Endodermal cell (in vitro differentiated cells): ENCODE data around the gene MRPS21. TPM values are rescaled to one million over a fixed set of nuclear protein-coding genes. Genes with fewer than 3 reads are reported as not detected.

Experiments
- DNase-seq: peaks from one replicate; pipeline ENCODE4 v3.0.0-alpha.2; 2017
- H3K27ac ChIP-seq: 2 replicates; pipeline ENCODE4 v1.5.1; 2013; ENCODE audit warnings: mild to moderate bottlenecking, low read depth, low read length, moderate library complexity
- H3K27me3 ChIP-seq: 2 replicates; pipeline ENCODE4 v1.6.1; 2013; ENCODE audit warnings: mild to moderate bottlenecking, low read length, moderate library complexity; ENCODE audit not compliant: insufficient read depth, control insufficient read depth, poor library complexity, severe bottlenecking
- H3K36me3 ChIP-seq: 2 replicates; pipeline ENCODE4 v1.7.0; 2013; ENCODE audit warnings: mild to moderate bottlenecking, low read length, moderate library complexity; ENCODE audit not compliant: control insufficient read depth, insufficient read depth
- H3K4me1 ChIP-seq: one replicate; pipeline ENCODE4 v1.7.0; 2013; ENCODE audit warnings: low read length; ENCODE audit not compliant: control insufficient read depth, insufficient read depth
- H3K4me3 ChIP-seq: 2 replicates; pipeline ENCODE4 v1.5.1; 2013; ENCODE audit warnings: mild to moderate bottlenecking, low read length, moderate library complexity
- H3K9ac ChIP-seq: 2 replicates; pipeline ENCODE4 v1.6.1; 2013; ENCODE audit warnings: mild to moderate bottlenecking, low read length, moderate library complexity; ENCODE audit not compliant: poor library complexity, severe bottlenecking; ENCODE audit errors: extremely low read depth
- H3K9me3 ChIP-seq: 2 replicates; pipeline ENCODE4 v1.6.1; 2013; ENCODE audit warnings: mild to moderate bottlenecking, low read length, moderate library complexity; ENCODE audit not compliant: control insufficient read depth
- H3K27ac Mint-ChIP-seq: 2 replicates; pipeline ENCODE4 v1.8.0; 2020; ENCODE audit warnings: mixed read lengths
- H3K27me3 Mint-ChIP-seq: 2 replicates; pipeline ENCODE4 v1.8.0; 2021; ENCODE audit warnings: mild to moderate bottlenecking, mixed read lengths; ENCODE audit not compliant: insufficient read depth
- H3K36me3 Mint-ChIP-seq: 2 replicates; pipeline ENCODE4 v1.8.0; 2020; ENCODE audit warnings: low read depth, mixed read lengths
- H3K4me1 Mint-ChIP-seq: 2 replicates; pipeline ENCODE4 v1.8.0; 2020; ENCODE audit warnings: mixed read lengths
- H3K4me3 Mint-ChIP-seq: 2 replicates; pipeline ENCODE4 v1.8.0; 2020; ENCODE audit warnings: mild to moderate bottlenecking, moderate library complexity, mixed read lengths
- H3K9me3 Mint-ChIP-seq: 2 replicates; pipeline ENCODE4 v1.8.0; 2020; ENCODE audit warnings: mild to moderate bottlenecking, mixed read lengths
- CTCF ChIP-seq: fragments of 200-600 bp; sonication (generic); conservative IDR thresholded peaks from 2 replicates; pipeline ENCODE4 v1.5.0; 2021; ENCODE audit warnings: antibody characterized with exemption, mild to moderate bottlenecking
- WGBS, 2 experiments: methylation state at CpG; one replicate each; pipeline versions ENCODE4 v1.1.5 to v1.1.7; 2013; ENCODE audit warnings: missing lambda C conversion rate in 2 of 2, mixed read lengths in 1 of 2; ENCODE audit not compliant: insufficient coverage in 1 of 2, insufficient read length in 1 of 2; 5-methylcytosine and 5-hydroxymethylcytosine counted together
- total RNA-seq, 2 donors: library from RNA; stranded (reverse); fragmentation: NEBNext Ultra II Directional in 1 of 2; extraction: Animal tissue kit (Norgen Biotek cat#: 25700) in 1 of 2; gene quantifications; 2 replicates in 1 of 2; 3 replicates in 1 of 2; pipeline ENCODE4 v1.2.1, GENCODE V29; 2021

Gene MRPS21
- total RNA-seq, 2 donors from 2014 or later = 89.9 to 95.3 TPM

GRCh38 chr1:150256554-150257341 lies 36.9 kb upstream of the MRPS21 start:
- Histone ChIP-seq H3K9ac (peak overlapping the region; percentile 77), H3K27ac (peak overlapping the region; percentile 94), H3K9me3 (no peaks in the 10 kb centered on the region), H3K4me1 (no peaks in the 10 kb centered on the region), H3K27me3 (no peaks in the 10 kb centered on the region), H3K36me3 (no peaks in the 10 kb centered on the region), H3K4me3 (peak overlapping the region; percentile 79)
- Mint-ChIP-seq H3K27ac (peak overlapping the region; percentile 97), H3K36me3 (peaks cover 9% of the 10 kb centered on the region), H3K4me1 (peaks cover 39% of the 10 kb centered on the region), H3K9me3 (peaks cover 2% of the 10 kb centered on the region), H3K27me3 (no peaks in the 10 kb centered on the region), H3K4me3 (peak overlapping the region; percentile 75)
- peak; percentile 85 for DNase-seq
- no peak for TF ChIP-seq CTCF
- 2 to 3% methylated on average over 8 to 14 of the region's 14 CpGs for WGBS, 2 experiments

DNA sequence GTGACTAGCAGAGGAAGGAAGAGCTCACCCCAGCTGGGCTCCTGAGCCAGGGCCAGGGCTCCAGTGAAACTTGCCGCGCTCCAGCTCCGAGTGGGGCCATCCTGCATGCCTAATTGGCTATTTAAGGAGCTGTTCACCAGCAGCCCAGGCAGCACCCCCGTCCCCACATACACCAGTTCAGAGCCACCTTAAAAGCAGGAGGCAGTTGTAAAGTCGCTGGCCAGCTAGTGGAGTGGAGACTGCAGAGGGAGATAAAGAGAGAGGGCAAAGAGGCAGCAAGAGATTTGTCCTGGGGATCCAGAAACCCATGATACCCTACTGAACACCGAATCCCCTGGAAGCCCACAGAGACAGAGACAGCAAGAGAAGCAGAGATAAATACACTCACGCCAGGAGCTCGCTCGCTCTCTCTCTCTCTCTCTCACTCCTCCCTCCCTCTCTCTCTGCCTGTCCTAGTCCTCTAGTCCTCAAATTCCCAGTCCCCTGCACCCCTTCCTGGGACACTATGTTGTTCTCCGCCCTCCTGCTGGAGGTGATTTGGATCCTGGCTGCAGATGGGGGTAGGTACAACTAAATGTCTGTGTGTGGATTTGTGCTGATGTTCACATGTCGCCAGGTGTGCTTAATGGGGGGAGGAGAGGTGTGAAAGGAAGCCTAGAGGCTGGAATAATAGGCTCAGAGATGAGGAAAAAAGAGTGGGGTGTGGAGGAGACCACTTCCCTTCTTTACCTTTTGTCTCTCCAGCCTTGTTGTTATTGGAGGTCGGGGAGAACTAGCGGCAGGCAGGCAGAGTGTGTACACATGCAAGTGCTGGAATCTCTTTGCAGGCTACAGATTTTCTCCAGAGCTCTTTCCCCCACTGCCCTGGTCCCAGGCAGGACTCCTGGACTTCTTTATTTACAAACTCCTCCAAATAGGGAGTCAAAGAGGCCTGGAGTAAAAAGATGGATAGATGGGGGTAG lies 35.8 kb upstream of the MRPS21 start, which contains the start of gene CA14:
TSS of gene CA14 (plus strand) at position 151 of the 962 bp plus-strand sequence. CDS start at position 506, 355 bp downstream.
- Histone ChIP-seq H3K4me1 (peaks cover under 1% of the 10 kb centered on the region), H3K27me3 (no peaks in the 10 kb centered on the region), H3K36me3 (no peaks in the 10 kb centered on the region), H3K27ac (peak within 1 kb of the TSS; percentile 94), H3K9me3 (no peaks in the 10 kb centered on the region), H3K4me3 (peak within 1 kb of the TSS; percentile 79), H3K9ac (peak within 1 kb of the TSS; percentile 77)
- Mint-ChIP-seq H3K9me3 (peaks cover 2% of the 10 kb centered on the region), H3K36me3 (peaks cover 19% of the 10 kb centered on the region), H3K27ac (peak within 1 kb of the TSS; percentile 97), H3K27me3 (no peaks in the 10 kb centered on the region), H3K4me1 (peaks cover 48% of the 10 kb centered on the region), H3K4me3 (peak within 1 kb of the TSS; percentile 75)
- WGBS, 2 experiments = 0 to 1% methylated on average over 4 to 13 of the region's 13 CpGs
- peak; percentile 13 for TF ChIP-seq CTCF
- DNase-seq = peak; percentile 84

- Histone ChIP-seq H3K4me3 (peak overlapping the region; percentile 79), H3K27ac (peak overlapping the region; percentile 21), H3K36me3 (no peaks in the 10 kb centered on the region), H3K4me1 (peaks cover 6% of the 10 kb centered on the region), H3K9me3 (no peaks in the 10 kb centered on the region), H3K9ac (peak overlapping the region; percentile 77), H3K27me3 (no peaks in the 10 kb centered on the region)
- TF ChIP-seq CTCF = no peak
- Mint-ChIP-seq H3K27ac (peak overlapping the region; percentile 97), H3K4me1 (peaks cover 57% of the 10 kb centered on the region), H3K9me3 (peaks cover 2% of the 10 kb centered on the region), H3K4me3 (peak overlapping the region; percentile 75), H3K27me3 (no peaks in the 10 kb centered on the region), H3K36me3 (peaks cover 25% of the 10 kb centered on the region)
- 23% methylated on average over 4 of the region's 4 CpGs; no CpG with 5 or more reads in 1 of the 2 experiments for WGBS, 2 experiments
- peak; percentile 60 for DNase-seq
Measured at GRCh38 chr1:150259217-150259616, 34.4 kb upstream of the MRPS21 start.
